Uterus (tissue), 4 donors: ENCODE data around the gene CNOT3. TPM values are rescaled to one million over a fixed set of nuclear protein-coding genes. Genes with fewer than 3 reads are reported as not detected.
"Not testable (repeated sequence)": the region's sequence is repeated elsewhere in the genome, so short reads cannot be mapped to it uniquely, and the experiment has no call there.

Experiments used
- DNase-seq, 2 donors: peaks; one replicate each; pipeline ENCODE4 v3.0.0-alpha.2; 2019 to 2020
- H3K27ac ChIP-seq, 2 donors: fragments of 200-600 bp; sonication (generic); 1 replicate in 1 of 2; 2 replicates in 1 of 2; pipeline ENCODE4 v1.5.1; 2016 to 2018
- H3K27me3 ChIP-seq, 2 donors: fragments of 200-600 bp; sonication (generic); one replicate each; pipeline ENCODE4 v1.5.1; 2018 to 2019; ENCODE audit warnings: control low read depth in 1 of 2
- H3K36me3 ChIP-seq, 2 donors: fragments of 200-600 bp; sonication (generic); one replicate each; pipeline ENCODE4 v1.5.1; 2019; ENCODE audit warnings: control low read depth in 1 of 2
- H3K4me1 ChIP-seq, 2 donors: fragments of 200-600 bp; sonication (generic); one replicate each; pipeline ENCODE4 v1.5.1; 2018 to 2019; ENCODE audit warnings: control low read depth in 1 of 2
- H3K4me3 ChIP-seq, 2 donors: fragments of 200-600 bp; sonication (generic); 1 replicate in 1 of 2; 2 replicates in 1 of 2; pipeline ENCODE4 v1.5.1; 2018 to 2019; ENCODE audit warnings: mild to moderate bottlenecking in 1 of 2
- H3K9me3 ChIP-seq, 2 donors: fragments of 200-600 bp; sonication (generic); one replicate each; pipeline ENCODE4 v1.5.1; 2019; ENCODE audit warnings: control low read depth in 1 of 2
- POLR2A ChIP-seq, 2 donors: fragments of 450-650 bp; IDR thresholded peaks; one replicate each; pipeline ENCODE4 v1.6.1; 2016; ENCODE audit warnings: antibody characterized with exemption in 2 of 2, mild to moderate bottlenecking in 1 of 2, moderate library complexity in 1 of 2
- intact Hi-C: fragments of 100-400 bp; cut with DNase I; formaldehyde crosslinking; loops from one replicate; pipeline ENCODE4 v1.15.1; 2023; ENCODE audit warnings: low total_unique reads
- total RNA-seq, 4 donors: library from RNA; depleted of rRNA in 3 of 4; stranded (reverse); fragments of >200 nt in 3 of 4; gene quantifications; one replicate each; pipeline versions ENCODE4 v1.1.0 to v1.2.4, GENCODE V29; 2014 to 2023
- TF ChIP-seq, protein P1 (sequence below), 4 experiments: fragments of 200-600 bp in 2 of 4; fragments of 450-650 bp in 2 of 4; sonication (generic) in 2 of 4; IDR thresholded peaks; one replicate each; pipeline ENCODE4 v1.5.1; 2016 to 2019; ENCODE audit warnings: antibody characterized with exemption in 4 of 4, mild to moderate bottlenecking in 2 of 4, moderate library complexity in 1 of 4
- donor health status: DM: yes; HTN: yes; CAD: no.

Gene CNOT3
- total RNA-seq, 4 donors from 2014 or later = 0.88 to 41.6 (median 9.9) TPM

DNA sequence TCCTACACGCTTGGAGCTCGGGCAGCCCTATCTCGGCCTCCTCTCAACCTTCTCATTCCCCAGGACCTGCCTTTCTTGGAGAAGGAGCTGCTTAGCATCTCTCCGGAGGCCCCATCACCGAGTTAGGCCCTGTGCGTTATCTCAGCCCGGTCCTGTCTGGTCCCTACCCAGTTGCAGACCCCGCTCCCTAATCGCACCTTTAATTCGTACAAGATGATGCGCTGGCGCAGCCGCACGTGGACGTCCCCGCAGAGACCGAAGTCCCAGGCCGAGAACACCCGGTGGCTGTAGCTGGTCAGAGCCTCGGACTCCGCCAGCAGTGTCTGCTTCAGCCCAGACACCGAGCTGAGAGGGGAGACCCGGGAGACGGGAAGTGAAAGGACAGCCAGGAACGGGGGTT, 27.7 kb downstream of the CNOT3 start:
- no peaks in the 10 kb centered on the region for H3K27me3 ChIP-seq
- intact Hi-C loops = no loop called here
- no peak overlapping the region for H3K27ac ChIP-seq
- H3K9me3 ChIP-seq = no peaks in the 10 kb centered on the region
- H3K36me3 ChIP-seq = no peaks in the 10 kb centered on the region
- no peaks in the 10 kb centered on the region for H3K4me1 ChIP-seq
- DNase-seq = no peak
- H3K4me3 ChIP-seq = no peak overlapping the region
- TF ChIP-seq, protein P1, sequence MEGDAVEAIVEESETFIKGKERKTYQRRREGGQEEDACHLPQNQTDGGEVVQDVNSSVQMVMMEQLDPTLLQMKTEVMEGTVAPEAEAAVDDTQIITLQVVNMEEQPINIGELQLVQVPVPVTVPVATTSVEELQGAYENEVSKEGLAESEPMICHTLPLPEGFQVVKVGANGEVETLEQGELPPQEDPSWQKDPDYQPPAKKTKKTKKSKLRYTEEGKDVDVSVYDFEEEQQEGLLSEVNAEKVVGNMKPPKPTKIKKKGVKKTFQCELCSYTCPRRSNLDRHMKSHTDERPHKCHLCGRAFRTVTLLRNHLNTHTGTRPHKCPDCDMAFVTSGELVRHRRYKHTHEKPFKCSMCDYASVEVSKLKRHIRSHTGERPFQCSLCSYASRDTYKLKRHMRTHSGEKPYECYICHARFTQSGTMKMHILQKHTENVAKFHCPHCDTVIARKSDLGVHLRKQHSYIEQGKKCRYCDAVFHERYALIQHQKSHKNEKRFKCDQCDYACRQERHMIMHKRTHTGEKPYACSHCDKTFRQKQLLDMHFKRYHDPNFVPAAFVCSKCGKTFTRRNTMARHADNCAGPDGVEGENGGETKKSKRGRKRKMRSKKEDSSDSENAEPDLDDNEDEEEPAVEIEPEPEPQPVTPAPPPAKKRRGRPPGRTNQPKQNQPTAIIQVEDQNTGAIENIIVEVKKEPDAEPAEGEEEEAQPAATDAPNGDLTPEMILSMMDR (IDR thresholded peaks at IDR 0.05) = no peak
- no peak for TF ChIP-seq POLR2A (IDR thresholded peaks at IDR 0.05)

DNA sequence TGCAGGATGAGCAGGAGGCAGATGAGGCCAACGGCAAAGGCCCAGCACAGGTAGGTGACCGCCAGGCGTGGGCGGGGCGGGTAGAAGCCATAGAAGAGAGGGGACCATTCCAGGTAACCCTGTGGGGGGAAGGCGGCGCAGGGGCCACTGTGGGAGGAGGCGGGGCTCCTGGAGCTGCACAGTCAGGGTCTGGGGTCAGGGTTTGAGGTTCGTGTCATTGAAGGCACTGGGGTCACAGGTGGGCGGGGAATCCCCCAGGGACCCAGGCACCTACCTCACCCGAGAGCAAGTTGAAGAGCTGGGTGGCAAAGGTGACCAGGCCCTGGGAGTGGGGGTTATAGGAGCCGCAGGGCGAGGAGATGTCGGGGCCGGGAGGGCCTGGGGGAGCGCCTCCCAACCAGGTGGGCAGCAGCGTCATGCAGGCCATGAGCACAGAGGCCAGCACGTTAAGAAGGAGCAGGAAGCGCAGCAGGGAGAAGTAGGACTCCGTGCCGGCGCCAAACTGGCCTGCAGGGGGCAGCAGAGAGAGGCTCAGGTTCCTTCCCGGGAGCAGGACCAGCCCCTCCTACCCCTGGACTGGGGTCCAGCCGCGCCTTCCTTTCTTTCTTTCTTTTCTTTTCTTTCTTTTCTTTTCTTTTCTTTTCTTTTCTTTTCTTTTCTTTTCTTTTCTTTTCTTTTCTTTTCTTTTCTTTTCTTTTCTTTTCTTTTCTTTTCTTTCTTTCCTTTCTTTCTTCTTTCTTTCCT, 30.8 kb downstream of the CNOT3 start:
- H3K4me3 ChIP-seq = no peak overlapping the region
- H3K27me3 ChIP-seq = no peaks in the 10 kb centered on the region
- H3K9me3 ChIP-seq = no peaks in the 10 kb centered on the region
- DNase-seq = peak; percentile 89 to 91
- no peaks in the 10 kb centered on the region for H3K36me3 ChIP-seq
- no peak overlapping the region for H3K27ac ChIP-seq
- TF ChIP-seq, protein P1 (IDR thresholded peaks at IDR 0.05) = peak; percentile 74 to 87 (median 79)
- no peak for TF ChIP-seq POLR2A (IDR thresholded peaks at IDR 0.05)
- no peaks in the 10 kb centered on the region for H3K4me1 ChIP-seq
- intact Hi-C loops = no loop called here

DNA sequence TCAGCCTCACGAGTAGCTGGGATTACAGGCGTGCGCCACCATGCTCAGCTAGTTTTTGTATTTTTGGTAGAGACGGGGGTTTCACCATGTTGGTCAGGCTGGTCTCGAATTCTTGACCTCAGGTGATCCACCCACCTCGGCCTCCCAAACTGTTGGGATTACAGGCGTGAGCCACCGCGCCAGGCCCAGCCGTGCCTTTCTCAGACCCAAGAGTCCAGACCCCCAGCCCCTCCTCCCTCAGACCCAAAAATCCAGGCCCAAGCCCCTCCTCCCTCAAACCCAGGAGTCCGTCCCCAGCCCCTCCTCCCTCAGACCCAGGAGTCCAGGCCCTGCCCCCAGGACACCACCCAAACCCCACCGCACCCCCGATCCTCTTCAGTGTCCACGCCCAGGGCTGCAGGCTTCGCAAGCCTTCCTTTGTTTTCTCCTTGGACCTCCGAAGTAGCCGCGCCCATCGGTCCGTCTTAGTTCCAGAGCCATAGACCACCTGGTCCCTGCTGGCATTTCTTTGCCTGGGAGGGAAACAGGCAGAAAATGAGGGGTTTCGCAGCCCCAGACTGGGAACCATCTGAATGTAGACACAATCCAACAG, 31.7 kb downstream of the CNOT3 start:
- Histone ChIP-seq H3K36me3 (no peaks in the 10 kb centered on the region), H3K4me1 (no peaks in the 10 kb centered on the region), H3K27me3 (no peaks in the 10 kb centered on the region), H3K27ac (no peak overlapping the region), H3K9me3 (no peaks in the 10 kb centered on the region), H3K4me3 (no peak overlapping the region)
- no peak for DNase-seq
- TF ChIP-seq POLR2A (IDR thresholded peaks at IDR 0.05) = no peak
- TF ChIP-seq, protein P1 (IDR thresholded peaks at IDR 0.05) = no peak
- intact Hi-C loops = no loop called here

DNA sequence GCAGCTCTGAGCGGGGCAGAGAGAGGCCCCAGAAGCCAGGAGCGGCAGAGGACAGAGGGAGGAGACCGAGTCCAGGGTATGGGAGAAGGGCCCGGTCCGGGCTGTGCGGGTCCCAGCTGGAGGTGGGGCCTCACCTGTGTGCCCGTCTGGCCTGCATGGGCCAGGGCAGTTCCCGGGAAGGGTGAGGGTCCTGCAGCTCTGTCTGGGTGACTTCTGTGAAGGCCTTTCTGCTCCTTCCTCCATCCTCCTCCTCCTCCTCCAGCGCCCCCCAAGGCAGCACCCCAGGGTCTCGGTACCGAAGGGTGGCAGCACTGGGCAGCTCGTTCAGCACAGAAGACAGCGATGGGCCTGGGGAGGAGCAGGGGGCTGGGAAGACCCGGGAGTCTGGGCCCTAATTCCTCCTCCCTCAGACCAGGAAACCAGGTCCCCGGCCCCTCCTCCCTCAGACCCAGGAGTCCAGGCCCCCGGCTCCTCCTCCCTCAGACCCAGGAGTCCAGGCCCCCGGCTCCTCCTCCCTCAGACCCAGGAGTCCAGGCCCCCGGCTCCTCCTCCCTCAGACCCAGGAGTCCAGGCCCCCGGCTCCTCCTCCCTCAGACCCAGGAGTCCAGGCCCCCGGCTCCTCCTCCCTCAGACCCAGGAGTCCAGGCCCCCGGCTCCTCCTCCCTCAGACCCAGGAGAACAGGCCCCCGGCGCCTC, 34.3 kb downstream of the CNOT3 start:
- not testable (repeated sequence) for H3K27ac ChIP-seq, DNase-seq, H3K27me3 ChIP-seq, H3K4me1 ChIP-seq, H3K9me3 ChIP-seq, H3K36me3 ChIP-seq, H3K4me3 ChIP-seq
- intact Hi-C loops = loop anchor here (5.0 kb wide), 1 partner anchor 55 kb away; no protein-coding TSS in a partner anchor

DNA sequence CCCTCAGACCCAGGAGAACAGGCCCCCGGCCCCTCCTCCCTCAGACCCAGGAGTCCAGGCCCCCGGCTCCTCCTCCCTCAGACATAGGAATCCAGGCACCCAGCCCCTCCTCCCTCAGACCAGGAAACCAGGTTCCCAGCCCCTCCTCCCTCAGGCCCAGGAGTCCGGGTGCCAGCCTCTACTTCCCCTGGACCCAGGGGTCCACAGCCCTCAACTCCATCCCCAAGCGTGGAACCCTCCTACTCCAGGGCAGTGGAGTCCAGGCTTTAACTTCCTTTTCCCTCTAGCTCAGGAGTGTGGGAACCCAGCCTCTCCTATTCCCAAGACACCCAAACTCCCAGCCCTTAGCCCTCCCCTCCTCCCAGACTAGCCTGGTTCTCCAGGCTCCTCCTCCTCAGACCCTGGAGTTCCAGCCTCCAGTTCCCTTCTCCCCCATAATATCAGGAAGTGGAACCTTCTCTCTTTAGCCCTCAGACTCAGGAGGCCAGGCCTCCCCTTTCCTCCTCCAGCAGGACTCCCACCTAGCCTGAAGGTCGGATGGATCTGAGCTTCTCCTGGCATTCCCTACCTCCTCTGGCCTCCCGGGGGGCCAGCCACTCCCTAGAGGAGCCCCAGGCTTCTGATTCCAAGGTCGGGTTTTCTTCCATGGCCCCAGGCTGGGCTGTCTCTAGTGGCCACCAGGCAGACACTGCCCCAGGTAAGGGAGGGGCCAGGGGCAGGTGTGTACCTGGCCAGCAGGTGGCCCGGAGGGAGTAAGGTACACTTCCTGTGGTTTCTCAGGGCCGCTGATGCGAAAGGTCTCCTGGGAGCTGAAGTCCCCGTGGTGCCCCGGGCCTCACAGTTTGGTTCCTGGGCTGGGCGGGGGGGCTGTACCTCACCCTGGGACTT, 35.2 kb downstream of the CNOT3 start, which contains the start of gene TMC4:
Gene TMC4 (minus strand): TSS at position 690 of the 888 bp plus-strand sequence. CDS start 43 bp downstream, at position 647.
- Histone ChIP-seq H3K27me3 (no peaks in the 10 kb centered on the region), H3K36me3 (no peaks in the 10 kb centered on the region), H3K9me3 (no peaks in the 10 kb centered on the region), H3K4me3 (no peak within 1 kb of the TSS), H3K4me1 (no peaks in the 10 kb centered on the region), H3K27ac (peak within 1 kb of the TSS in 1 of 2 donors; percentile 54)
- intact Hi-C loops = loop anchor here (5.0 kb wide), 1 partner anchor 55 kb away; no protein-coding TSS in a partner anchor
- DNase-seq = no peak
- TF ChIP-seq, protein P1 (IDR thresholded peaks at IDR 0.05) = no peak
- peak in 1 of 2 donors; percentile 30 for TF ChIP-seq POLR2A (IDR thresholded peaks at IDR 0.05)
